NCI-H524 treated with DMSO at 0.1 percent for 48 hours (cell line): ENCODE measurements around the gene RPL21.

Experiments used
- DNase-seq: peaks from one replicate; lab custom pipeline; 2025; lab: John Stamatoyannopoulos, UW

The RPL21 gene

DNA sequence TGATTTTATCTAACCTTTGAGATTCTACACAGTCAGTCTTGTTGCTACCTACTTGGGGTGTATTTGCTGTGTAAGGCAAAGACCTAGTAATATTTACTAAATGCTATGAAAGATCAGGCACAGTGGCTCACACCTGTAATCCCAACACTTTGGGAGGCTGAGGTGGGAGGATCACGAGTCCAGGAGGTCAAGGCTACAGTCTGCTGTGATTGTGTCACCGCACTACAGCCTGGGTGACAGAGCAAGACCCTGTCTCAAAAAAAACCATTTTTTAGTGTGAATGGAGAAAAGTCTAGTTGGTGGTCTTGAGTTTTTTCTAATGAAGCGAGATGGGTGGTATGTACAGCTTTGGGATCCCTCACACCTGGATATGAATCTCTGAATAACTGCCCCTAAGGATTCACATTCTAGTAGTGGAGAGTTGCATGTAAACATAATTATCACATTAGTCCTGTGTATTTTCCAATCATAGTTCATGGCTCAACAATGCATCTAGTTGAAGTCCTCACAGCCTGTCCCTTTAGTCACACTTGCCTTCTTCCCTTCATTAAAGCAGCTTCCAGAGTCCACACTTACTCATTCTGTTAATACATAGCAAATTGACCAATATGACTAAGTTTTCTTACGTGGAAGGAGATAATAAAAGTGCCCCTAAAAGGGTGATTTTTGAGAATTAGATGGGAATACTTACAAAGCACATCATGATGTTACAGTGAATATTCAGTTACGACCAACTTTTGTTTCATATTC, 7.5 kb downstream of the RPL21 start:
- DNase-seq, result no peak

DNA sequence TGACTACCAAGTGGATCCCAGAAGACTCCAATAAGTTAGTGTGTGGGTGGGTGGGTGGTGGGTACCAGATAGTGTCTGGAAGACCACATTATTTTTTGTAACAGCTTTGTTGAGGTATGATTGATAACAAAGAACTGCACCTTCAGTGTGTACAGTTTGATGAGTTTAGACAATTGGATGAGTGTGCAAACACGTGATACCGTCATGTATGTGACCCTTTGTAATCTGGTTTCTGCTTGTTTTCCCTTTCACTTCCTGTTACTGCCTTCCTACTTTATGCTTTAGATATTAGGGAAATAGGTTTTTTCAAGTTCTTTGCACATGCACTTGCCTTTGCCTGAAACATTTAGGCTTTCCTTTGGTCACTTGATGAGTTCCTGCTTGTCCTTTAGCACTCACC, 8.5 kb downstream of the RPL21 start:
- no peak for DNase-seq

DNA sequence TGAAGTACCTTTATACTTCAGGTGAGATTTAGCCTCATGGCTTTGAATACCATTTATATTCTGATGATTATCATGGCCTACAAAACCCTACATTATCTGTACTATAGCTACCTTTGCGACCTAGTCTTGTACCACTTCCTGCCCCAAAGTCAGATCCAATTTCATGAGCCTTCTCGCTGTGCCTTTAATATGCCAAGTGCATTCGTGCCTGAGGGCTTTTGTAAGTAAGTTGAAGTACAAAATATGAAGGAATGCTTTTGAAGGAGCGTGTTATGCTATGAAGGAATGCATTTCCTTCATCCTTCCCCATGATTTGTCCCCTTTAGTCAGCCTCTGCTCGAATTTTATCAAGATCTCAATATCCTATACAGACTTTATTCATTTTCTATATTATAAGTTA, 10.0 kb downstream of the RPL21 start:
- DNase-seq, result no peak

DNA sequence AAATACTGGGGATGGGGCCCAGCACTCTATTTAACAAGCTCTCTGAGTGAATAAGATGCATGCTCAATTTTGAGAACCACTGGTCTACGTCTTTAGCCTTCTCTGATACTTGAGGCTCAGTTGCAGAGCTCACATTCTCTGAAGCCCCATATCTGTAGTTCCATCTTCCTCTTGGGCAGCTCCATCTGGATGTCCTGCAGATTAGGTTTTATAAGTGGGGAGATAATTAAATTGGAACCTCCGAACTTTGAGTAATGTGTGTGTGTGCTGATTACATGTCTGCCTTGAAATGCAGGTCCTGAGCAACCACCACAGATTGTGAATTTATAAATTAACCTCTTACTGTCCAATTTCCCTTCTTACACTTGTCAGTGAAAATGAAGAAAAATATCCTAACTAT, 12.1 kb downstream of the RPL21 start:
- DNase-seq, result peak; percentile 50

DNA sequence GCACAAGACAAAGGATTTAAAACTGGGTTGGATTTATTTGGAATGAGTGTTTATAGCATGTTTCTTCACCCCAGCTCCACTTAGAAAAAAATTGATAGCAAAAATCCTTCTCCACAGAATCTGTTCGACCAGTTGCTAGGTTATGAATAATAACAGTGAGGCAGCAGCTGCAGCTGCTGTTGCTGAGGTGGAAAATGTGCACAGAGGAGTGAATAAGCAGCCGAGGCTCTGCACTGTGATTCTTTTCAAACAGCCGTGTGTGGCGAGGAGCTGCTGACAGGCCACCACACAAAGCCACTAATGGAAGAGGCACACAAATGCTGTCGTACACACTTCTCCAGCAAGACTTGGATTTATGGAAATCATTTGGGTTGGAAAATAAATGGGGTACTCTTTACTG, 12.8 kb downstream of the RPL21 start:
- DNase-seq, result peak; percentile 11

DNA sequence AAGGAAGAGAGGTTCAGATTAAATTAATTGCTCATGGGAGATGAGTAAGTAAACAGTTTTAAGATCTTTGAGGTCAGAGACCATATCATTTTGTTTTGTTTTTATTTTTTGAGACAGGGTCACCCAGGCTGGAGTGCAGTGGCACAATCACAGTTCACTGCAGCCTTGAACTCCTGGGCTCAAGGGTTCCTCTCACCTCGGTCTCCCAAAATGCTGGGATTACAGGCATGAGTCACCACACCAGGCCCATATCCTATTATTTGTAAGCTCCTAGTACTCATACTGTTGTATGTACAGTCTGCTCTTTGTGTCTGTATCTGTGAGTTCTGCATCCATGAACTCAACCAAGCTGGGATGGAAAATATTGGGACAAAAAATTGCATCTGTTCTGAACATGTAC, 13.3 kb downstream of the RPL21 start:
- DNase-seq, result no peak

DNA sequence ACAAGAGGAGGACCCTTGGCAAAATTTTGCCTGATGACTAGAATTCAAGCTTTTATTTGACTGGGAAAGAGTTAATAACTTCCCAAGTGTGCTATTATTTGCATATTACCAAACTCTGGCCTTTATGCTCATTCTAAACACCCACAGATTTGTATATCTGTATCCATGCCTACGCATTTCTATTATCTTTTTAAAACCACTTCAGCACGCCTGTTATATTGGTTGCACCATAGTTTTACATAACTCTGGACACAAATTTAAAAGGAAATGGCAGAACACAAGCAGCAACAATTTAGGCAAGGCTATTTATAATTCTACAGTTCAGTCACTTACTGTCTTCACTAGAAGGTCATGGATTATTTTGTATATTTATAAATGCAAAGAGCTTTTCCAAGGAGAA, 15.6 kb downstream of the RPL21 start:
- DNase-seq, result no peak

DNA sequence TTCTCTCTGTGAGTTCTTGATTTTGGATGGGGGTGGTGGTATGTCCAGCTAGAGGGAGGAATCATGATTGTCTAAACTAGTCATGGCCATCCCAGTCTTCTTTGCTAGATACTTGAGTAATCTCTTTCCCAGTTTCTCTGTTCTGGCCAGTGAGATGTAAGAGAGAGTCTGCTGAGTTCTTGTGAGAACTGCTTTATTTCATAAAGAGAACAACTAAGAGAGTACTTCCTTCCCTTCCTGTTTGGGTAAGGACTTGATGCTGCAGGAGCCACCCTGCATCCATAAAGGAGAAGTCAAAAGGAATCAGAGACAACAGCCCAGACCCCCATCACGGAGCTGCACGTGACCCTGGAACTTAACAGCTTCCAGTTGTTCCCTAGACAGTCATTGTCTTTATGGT, 16.2 kb downstream of the RPL21 start:
- DNase-seq, result no peak

DNA sequence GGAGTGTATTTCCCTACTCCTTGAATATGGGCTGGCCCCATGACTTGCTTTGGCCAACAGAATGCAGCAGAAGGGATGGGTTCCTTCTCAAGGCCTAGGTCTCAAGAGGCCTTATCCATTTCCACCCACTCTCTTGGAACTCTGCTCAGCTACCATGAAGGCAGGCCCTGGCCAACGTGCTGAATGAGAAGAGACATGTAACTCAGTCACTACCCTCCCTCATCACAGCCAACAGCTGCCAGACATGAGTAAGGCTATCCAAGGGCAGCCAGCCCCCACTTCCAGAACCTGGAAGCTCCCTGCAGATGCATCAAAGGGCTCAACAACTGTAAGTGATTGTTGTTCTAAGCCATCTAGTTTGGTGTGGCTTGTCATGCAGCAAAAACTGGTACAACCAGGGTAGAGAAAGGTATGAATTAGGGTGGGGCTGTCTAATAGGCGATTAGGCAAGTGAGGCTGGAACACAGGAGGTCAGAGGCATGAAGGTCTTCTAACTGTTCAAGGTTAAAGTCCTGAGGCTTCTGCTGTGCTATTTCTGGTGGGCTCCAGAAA, 17.8 kb downstream of the RPL21 start:
- no peak for DNase-seq

DNA sequence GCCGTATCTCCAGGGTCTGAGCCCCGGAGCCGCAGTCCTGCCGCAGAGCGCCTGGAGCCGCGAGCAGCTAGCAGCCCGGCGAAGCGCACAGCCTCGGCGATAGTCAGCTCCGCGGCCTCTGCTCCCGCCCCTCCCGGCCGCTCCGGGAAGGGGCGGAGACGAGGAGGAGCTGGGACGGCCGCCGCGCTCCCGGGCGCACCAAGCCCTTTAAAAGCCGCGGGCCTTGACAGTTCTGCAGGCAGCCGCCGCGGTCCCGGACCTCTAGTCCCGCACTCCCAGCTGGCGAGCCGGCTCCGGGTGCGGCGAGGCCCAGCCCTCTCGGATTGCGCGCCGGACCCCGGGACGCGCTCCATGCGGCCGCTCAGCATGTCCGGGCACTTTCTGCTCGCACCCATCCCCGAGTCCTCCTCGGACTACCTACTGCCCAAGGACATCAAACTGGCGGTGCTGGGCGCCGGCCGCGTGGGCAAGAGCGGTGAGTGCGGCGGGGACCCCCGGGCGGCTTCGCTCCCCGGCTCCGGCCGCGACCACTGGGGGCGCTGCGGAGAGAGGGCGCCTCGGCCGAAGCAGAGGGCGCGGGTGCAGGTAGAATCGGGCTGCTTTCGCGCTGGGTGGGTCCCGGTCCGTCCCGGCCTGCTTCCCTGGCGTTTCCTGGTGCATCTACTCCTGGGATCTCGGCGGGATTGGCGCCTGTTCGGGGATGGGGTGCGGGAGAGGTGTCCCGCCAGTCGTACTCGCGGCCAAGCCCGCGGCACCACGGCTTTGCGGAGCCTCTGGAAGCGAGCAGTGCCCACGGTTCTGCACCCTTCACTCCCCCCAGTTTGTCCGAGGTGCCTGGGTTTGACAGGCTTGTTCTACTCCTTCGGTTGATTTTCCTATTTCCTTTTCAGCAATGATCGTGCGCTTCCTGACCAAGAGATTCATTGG, 19.5 kb downstream of the RPL21 start, which contains the start of gene RASL11A:
TSS of gene RASL11A (plus strand) at position 237 of the 927 bp plus-strand sequence. CDS start at position 352, 115 bp downstream.
- peak; percentile 53 for DNase-seq

DNA sequence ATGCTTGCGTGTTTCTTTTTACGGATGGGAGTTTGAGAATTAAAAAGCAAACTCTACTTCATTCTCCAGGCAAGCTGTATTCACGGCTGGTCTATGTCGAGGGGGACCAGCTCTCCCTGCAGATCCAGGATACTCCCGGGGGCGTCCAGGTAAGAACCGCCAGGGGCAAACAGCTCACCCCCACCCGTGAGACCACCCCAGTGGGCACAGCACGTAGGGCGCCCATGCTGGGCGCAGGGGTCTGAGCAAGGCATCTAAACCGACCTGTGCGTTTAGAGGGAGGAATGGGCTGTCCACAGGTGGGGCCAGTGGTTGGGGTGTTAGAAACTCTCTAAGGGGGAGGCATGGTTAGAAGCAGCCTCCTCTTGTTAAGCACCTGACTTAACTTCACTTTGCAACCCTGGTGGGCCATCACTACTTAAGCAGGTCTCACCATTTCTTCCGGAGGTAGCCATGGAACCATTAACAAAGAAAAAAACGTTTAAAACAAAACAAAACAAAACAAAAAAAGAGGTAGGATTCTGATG, 20.3 kb downstream of the RPL21 start:
- DNase-seq, result no peak

DNA sequence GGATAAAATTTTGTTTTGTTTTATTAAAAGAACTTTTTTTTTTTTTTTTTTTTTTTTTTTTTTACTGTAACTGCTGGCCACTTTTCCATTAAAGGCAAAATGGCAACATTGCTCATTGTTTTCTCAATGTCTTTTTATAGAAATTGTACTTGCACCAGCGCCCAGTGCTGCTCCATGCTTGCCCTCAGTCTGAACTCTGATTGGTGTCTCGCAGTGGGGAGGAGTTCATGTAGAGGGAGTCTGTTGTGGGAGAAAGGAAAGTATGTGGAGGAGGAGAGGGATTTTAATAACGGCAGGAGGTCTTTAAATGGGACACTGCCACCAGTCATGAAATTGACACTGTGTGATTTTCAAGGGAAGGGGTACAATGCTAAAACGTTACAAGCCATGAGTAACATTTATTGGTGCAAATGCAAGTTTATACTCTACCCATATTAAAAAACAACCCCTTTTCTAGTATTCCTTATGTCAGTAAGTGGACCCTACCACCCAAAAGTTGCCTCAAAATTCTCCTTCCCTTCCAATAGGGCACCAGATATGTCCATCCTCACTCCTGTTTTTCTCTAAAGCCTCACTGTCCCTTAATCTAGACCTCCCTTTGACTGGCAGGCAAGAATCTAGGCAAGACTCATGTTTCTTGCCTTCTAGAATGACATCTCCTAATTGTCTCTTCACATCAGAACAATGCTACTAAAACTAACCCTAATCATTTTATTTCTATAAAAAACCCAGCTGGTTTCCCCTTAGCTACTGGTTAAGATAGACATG, 22.5 kb downstream of the RPL21 start:
- DNase-seq, result no peak

DNA sequence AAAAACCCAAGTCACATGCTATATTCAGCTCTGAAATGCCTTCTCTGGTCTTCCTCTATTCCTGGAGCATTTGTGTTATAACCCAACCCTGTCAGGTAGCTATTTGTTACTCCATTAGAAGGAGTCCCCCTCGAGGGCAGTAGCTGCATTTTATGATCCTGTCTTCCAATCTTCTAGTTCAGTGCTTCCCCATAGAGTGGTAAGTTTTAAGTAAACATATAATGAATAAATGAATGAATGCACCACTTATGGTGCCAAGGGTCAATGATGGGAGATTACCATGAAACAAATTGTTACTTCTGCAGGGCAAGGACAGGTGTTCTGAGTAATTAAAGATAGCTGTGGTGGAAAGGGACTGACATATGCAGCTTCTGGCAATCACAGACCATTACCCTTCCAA, 23.3 kb downstream of the RPL21 start:
- no peak for DNase-seq

DNA sequence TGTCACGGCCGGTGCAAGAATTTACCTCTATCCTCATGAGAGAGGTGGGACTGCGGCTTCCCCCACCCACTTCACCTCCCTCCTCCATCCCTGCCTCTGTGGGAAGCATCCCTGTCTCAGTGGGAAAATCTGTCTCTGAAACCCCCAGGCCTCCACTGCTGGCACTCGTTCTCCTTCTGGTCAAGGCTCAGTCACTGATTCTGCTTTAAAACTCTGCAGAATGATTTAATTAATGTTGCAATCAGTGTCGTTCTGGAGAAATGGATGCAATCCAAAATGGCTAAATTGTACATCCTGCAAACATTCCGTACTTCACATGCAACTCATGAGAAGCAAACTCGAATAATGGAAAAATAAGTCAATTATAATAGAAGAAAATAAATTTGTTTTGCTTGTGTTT, 24.8 kb downstream of the RPL21 start:
- no peak for DNase-seq

DNA sequence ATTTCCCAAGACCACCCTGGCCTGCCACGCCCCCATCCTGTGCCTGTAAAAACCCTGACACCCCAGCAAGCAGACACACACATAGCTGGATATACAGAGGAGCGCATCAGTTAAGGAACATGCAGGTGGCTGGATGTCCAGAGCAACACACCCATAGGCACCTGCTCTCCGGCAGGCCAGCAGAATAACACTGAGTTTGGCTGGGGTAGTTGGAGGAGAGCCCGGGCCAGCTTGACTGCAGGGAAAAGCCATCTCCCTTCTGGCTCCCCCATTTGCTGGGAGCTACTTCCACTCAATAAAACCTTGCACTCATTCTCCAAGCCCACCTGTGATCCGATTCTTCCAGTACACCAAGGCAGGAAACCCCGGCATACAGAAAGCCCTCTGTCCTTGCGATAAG, 28.1 kb downstream of the RPL21 start:
- DNase-seq, result no peak

DNA sequence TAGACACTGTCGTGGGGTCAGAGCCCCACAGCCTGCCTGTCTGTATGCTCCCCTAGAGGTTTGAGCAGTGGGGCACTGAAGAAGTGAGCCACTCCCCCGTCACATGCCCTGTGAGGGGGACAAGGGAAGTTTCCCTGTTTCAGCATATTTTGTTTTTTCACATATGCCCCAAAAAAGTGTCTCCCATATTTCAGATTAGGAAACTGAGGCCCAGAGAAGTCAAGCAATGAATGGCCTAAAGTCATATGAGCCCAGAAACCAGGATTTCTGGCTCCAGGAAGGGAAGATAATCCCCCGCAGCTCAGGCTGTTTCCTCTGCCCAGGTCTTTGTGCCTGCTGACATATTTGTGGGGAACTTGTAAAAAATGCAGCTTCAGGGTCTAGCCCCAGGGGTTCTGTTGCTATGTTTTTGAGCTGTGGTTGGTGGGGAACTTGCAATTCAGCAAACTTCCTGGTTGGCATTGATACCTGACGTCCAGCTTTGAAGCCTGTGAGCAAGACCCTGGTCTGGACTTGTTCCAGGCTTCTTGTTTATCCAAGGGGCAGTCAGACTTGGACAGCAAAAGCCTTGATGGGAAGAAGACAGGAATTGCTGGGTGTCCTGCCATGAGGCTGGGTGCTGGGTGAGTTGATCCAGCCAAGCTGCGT, 28.8 kb downstream of the RPL21 start:
- no peak for DNase-seq

DNA sequence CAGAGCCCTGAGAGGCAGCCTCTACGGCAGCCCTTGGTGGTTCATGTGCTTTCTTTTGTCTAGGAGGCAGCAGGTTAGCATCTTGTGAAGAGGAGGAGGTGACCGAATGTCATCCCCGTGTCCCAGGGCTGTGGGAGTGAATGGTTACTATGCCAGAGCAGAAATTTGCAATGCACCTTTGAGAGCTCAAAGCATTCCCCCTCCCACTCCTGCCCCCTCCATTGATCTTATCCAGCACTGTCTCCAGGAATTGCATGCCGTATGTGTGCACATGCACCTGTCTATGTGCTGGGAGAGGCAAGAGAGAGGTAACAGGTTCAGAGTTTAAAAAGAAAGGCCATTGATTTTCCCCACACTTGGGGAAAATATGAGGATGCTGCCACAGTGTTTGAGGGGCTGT, 29.5 kb downstream of the RPL21 start:
- no peak for DNase-seq

DNA sequence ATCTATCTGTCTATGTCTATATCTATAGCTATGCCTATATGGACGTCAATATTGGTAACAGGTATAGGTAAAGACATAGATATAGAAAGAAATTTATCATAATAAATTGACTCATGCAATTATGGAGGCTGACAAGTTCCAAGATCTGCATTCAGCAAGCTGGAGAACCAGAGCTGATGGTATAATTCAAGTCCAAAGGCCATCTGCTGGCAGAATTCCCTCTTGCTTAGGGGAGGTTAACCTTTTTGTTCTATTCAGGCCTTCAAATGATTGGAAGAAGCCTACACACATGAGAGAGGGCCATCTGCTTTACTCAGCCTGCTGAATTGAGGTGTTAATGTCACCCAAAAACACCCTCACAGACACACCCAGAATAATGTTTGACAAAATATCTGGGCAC, 30.1 kb downstream of the RPL21 start:
- no peak for DNase-seq

DNA sequence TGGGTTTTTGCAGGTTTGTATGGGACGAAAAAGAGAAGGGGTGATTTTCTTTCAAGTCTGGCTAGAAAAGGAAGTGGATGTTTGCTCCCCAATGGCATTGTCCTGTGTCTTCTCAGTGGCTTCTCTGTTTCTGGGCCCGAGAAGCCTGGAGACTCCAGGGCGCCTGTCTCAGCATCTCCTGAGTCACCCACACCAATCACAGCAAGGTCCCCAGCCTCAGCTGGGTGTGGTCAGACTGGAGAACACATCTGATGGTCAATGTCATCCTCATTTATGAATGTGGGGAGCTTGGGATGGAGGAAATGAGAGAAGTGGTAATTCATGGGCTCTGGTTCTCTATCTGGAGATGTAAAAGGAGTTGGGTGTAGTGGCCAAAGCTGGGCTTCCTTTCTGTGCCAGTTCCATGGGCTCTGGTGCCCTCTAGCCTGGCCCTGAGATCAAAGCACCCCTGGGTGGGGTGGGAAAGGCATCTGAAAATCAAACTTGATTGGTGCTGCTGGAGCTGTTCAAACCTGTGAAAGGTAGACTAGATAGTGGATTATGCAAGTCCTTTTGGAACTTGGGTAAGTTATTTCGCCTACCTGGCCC, 32.6 kb downstream of the RPL21 start:
- DNase-seq, result no peak

DNA sequence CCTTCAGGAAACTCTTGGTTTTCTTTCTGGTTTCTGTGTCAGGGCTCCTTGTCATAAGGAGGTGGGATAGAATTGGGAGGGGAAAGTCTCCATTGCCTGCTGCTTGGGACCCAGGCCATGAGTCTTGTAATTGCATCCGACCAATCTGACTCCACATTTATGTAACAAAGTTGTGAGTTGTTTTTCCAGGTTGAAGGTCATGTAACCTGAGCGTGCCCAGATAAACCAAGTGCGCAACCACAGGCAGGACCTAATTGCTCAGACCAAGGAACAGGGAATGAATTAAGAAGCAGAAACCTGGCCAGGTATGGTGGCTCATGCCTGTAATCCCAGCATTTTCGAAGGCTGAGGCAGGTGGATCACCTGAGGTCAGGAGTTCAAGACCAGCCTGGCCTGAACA, 37.0 kb downstream of the RPL21 start:
- no peak for DNase-seq
